Embryonic facial prominence (tissue), 1 donor: ENCODE results near the gene UTF1.
"Not testable (repeated sequence)": the region's sequence is repeated elsewhere in the genome, so short reads cannot be mapped to it uniquely, and the experiment has no call there.

ENCODE experiments used
- DNase-seq: peaks from one replicate; pipeline ENCODE4 v3.0.0-alpha.2; 2016; ENCODE audit errors: extremely low spot score

The UTF1 gene

GRCh38 chr10:133265052-133265451, 35.0 kb downstream of the UTF1 start:
- DNase-seq = not testable (repeated sequence)

- no peak for DNase-seq
These were observed 36.2 kb downstream of the UTF1 start for GRCh38 chr10:133266056-133266795.

DNA sequence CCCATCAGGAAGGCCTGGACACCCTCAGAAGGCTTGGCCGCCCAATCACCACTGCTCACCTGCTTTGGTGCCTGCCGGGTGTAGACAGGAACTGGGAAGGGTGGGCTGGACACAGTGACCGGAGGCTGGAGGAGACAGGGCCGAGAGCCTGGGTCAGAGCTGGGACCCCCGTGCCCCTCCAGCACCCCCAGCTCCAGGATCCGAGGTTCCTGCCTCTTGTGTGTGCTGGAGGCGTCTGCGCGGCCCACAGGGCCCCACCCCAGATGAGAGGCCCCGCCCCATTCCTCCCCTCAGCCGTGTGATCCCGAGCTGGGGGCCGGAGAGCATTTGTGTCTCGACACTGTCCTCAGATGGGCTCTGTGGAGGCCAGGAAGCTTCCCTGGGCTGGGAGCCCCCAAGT, 37.3 kb downstream of the UTF1 start:
- no peak for DNase-seq

DNA sequence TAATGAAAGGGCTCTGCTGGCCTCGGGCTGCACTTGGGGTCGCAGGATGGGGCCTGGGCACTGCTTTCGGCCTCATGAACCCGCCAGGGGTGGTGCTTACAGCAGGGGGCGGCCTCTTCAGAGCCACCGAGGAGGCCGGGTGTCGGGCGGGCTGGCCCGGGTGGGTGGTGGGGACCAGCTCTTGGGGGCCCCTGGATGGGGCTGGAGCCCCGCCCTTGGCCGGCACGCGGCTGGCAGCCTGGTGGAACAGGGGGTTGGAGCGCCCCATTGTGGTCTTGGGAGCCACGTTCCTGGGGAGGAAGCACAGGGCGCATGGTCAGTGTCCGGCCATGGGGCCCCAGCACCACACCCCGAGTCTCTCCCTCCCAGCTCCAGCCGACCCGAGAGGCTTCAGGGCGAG, 37.8 kb downstream of the UTF1 start:
- DNase-seq = no peak

DNA sequence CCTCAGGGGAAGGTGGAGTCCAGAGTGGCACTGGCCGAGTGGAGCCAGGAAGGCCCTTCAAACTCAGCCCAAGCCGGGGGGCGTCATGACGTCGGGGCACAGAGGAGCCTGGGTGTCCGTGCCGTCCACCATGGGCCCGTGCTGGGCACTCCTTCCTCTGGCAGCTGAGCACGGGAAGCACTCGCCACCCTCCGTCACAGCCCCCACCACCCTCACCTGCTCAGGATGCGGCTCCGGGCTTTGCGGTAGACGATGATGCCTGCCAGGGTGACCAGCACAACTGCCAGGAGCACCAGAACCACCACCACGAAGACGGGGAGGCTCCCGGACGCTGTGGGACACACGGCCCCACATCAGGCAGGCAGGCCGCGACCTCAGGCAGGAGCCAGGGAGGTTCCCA, 38.5 kb downstream of the UTF1 start:
- DNase-seq = no peak

DNA sequence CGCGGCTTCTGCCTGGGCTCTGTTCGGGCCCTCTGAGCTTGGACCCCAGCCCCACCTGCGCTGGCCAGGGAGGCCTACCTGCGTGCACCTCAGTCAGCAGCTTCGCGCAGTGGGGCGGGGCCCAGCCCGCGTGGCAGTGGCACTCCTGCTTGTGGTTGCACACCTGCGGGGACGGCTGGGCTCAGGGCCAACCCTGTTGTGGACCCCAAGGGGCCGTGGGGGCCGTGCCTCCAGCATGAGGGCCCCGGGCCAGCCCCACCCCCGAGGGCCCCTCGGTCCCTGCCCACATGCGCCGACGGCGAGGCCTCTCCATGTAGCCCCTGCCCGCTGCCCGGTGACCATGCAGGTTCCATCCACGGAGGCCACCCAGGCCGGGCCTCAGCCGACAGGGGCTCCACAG, 39.4 kb downstream of the UTF1 start:
- no peak for DNase-seq

DNA sequence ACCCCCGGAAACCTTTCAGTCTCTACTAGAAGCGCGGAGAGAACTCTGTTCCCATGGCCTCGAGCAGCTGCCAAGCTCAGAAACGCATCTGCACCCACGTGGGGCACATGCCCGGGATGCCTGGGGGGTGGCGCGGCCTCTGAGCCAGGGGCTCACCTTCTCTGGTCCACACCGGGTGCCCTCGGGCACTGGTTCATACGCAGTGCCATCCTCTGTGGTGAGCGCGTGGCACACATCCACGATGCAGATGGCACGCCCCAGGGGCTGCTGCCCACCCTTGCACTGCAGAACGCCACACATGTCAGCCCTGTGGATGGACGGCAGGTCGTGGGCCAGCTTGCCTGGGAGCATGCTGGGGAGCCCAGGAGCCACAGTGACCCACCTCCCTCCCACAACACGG, 40.2 kb downstream of the UTF1 start:
- no peak for DNase-seq

DNA sequence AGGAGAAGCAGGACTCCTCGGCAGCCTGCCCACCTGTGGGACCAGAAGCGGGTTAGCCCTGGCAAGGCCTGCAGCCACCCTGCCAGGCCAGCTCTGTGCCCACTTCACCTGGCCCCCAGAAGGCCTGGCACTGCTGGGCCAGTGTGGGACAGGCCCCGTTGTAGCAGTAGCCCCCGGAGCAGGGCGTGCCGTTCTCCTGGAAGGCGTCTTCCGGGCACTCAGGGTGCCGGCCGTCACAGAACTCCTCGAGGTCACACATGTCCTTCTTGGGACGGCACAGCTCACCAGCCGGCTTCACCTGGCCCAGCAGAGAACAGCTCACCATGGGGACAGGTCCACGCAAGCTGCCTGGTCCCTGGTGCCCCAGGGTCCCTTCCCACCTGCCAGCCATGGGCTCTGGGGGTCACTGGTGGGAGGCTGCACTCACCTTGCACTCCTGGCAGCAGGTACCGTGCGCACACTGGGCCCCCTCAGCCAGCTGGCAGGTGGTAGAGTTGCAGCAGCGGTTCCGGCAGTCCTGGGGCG, 40.8 kb downstream of the UTF1 start:
- DNase-seq = no peak

DNA sequence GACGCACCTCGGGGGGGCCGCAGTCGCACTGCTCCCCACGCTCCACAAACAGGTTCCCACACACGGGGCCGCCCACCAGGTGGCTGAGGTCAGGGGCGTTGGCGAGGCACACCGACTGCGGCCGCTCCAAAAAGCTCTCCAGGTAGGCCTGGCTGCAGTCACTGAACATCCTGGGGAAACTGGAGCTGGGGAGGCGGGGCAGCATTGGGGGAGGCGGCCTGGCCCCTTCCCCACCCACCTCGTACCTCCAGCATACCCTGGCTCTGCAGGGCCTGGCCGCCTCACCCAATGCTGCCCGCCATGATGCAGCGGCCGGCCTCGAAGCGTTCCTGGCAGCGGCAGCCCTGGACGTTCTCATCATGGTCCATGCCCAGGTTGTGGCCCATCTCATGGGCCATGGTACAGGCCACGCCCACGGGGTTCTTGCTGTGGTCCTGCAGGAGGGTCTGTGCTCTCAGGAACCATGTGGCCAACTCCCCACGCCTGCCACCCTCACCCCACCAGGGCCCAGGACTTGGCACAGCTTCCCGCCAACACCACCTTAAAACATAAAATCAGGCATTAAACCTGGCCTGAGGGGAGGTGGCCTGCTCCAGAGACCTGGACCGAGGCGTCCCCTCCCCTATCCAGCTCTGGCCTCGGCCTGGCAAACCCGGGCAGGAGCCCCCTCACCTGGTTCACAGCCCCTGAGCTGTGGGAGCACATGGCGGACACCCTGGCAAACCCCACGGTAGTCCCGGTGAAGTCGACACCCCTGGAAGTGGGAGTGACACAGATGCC, 41.7 kb downstream of the UTF1 start:
- no peak for DNase-seq

DNA sequence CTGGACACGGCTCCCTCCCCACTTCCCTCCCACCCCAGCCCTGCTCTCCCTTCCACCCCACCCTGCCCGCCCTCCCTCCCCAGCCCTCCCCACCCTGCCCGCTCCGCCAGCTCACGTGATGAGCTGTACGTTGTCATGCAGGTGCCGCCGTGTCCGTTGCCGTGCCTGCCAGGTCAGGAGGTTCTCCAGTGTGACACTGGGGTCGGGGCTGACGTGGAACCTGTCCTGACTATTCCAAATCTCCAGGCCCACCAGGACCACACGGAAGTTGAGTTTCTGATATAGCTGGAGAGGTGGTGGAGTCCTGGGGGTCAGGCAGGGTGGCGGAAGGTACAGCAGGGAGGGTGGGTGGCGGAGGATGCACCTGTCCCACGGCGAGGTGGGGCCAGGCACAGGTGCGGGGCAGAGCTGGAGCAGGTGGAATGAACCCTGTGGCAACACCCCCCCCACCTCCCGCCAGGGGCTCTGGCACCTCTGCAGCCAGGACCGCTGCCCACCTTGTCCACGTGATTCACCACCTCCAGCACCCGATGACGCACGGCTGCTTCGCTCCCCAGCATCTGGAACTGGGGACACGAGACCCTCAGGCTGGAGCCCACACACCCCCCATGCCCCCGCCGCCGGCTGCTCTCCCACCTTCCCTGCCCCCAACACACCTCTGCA, 42.4 kb downstream of the UTF1 start:
- DNase-seq = no peak

GRCh38 chr10:133272964-133273420, 43.0 kb downstream of the UTF1 start:
- DNase-seq = no peak

DNA sequence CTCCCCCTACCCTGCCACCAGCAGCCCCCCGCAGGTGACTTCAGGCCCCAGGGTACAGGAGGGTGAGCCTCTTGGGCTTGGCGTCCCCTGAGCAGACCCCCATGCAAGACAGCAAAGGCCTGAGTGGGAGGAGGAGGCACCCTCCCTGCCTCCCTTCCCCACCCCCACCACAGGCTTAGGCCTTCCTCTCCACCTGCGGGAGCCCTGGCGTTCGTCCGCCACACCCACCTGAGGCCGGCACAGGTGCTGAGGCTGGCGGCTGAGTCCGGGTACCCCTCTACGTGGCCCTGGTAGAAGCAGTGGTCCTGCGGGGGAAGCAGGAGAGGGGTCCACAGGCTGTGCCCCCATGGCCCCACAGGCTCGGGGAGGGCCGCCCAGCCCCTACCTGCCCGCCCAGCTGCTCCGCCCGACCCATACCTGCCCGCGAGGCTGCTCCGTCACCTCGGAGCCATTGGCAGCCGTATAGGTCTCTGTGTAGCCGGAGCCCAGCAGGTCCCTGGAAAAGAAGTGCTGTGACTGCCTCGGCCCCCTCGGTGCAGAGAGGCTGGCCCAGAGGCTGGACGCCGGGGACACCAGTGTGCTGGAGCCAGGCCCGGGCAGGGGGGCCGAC, 43.6 kb downstream of the UTF1 start:
- DNase-seq = no peak

DNA sequence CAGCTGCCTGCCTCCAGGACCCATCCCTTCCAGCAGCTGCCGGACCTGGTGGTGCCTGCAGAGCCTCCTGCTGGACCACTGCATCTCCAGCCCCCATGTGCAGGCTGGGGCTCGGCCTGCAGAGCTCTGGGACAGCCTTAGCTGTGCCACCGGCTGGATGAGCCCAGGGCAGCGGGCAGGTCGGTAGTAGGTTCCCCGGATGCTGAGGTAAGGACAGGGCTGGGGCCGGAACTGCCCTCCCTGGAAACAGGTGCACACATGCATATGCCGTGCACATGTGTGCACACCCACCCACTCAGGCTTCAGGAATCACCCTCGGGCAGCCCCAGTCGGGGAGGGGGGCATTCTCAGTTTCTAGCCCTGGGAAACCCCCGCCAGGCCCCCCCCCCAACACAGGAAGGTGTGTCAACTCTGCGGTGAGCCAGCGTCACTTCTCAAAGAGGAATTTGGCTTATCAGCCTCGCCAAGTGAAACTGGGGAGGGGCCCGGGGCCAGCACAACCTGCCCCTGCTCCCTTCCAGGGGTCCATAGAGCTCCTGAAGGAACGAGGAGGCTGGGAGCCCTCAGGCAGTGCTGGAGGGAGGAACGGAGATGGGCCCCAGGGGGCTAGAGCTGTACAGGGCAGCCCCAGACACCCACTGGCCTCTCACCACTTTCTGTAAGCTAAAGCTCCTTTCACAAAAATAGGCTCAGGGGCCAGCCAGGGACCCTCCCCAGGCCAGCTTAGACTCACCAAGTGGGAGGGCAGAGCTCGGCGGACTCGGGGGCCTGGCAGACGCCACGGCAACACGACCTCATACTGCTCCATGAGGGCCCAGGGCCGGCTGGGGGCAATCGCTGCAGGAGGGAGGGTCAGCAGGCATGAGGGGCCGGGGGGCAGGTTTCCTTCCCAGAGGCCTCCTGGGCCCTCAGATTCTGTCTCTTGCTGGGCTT, 45.0 kb downstream of the UTF1 start:
- no peak for DNase-seq

DNA sequence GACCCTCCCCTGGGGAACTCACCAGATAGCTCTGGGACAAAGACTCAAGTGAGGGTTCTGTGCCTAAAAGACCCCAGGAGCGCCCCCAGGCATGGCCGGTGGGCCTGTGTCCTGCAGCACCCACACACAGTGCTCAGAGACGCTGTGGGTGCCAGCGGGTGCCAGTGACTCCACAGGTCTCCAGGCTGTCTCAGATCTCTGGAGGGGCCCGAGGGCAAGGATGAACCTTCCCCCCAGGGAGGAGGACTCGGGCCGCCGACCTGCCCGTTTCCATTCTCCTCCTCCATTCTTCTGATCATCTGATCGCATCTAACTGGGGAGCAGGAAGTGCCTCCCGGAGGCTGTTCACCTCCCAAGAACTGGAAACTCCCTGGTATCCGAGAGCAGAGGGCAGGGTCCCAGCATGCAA, 45.7 kb downstream of the UTF1 start:
- no peak for DNase-seq

DNA sequence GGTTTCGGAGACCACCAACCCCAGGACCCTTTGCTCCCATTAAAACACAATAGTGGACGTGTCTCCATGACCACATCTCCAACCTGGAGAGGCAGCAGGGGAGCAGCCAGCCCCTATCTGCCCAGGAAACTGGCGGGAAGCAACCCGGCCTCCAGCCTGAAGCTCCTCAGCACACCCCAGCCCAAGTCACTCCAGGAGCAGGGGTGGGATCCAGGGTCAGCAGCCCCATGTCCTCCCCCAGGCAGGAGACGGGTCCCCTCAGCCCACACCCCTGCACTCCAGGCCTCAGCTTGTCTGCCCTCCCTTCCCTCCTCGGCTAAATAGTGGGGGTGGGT, 46.0 kb downstream of the UTF1 start:
- DNase-seq = no peak

DNA sequence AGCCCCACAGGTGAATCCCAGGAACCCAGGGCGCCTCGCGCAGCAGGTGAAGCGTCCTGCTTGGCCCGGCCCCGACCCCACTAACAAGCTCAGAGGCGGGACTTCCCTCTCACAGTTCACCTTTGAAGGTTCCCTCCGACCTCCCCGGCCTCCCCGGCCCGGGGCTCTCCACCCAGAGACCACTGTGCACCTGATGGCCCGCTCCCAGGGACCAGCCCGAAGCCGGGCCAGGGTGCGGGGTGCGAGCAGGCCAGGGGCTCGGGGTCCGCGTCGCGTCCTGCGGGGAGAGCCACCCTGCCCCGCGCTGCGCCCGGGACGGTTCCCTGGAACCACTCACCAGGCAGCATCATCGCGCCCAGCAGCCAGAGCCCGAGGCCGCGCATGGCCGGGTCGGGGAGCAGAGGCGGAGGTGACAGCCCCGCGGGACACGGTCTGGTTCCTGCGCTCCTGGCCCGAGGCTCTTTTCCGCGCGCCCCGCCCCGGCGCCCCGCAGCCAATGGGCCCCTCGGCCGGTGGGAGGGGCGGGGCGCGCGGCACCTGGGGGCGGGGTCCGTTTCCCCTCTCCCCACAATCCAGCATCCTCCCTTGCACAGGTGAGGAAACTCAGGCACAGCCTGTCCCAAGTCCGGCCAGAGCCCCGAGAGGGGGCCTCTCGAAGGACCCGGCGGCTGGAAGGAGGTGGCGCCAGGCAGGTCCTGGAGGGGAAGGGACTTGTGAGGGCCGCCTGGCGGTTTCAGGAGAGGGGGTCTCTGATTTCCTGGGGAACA, 46.6 kb downstream of the UTF1 start, which contains the start of gene ADAM8:
ADAM8 (minus strand) TSS at position 434 of the 767 bp plus-strand sequence; CDS start at position 383, 51 bp downstream.
- DNase-seq = no peak

DNA sequence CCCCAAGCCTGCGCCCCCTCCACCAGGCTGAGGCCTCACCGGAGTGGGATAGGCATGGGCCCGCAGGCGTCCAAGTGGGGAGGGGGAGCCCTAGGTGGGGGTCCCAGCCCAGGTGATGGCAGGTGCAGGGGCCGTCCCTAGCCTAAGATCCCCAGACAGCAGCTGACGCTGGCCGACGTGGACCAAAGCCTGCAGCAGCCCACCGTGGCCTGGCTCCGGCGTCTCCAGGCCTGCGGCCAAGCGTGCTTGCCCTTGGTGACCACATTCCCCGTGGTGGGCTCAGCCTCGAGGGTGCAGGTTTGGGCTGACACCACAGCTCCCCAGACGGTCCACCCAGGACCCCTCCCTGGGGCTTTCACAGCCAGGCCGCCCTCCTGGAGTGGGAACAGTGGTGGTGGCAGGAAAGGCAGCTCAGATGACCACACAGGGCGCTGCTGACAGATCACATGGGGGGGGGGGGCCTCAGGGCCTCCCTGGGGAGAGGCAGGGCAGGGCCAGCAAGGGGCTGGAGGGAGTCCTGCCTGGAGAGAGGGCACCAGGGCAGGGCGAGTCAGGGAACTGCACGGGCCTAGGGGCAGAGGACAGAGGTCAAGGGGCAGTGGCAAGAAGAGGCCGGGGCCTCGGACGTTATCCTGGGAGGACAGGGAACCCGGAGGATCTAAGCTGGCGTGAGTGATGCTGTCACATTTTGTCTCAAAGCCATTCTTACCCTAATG, 47.4 kb downstream of the UTF1 start:
- DNase-seq = no peak

GRCh38 chr10:133277993-133278576, 48.1 kb downstream of the UTF1 start:
- DNase-seq = no peak
